Adrenal gland (tissue), 5 donors: ENCODE data around the gene GCGR.

Experiments used
- CTCF ChIP-seq, 6 experiments: fragments of 450-650 bp in 4 of 6; fragments of 200-600 bp in 2 of 6; sonication (generic) in 1 of 6; IDR thresholded peaks; 1 replicate in 5 of 6; 2 replicates in 1 of 6; pipeline versions ENCODE4 v1.5.1 to v1.8.0; 2016 to 2021; ENCODE audit warnings: antibody characterized with exemption in 6 of 6, mild to moderate bottlenecking in 2 of 6, moderate library complexity in 1 of 6
- POLR2A ChIP-seq, 2 donors: fragments of 450-650 bp; IDR thresholded peaks; one replicate each; pipeline ENCODE4 v1.6.1; 2017; ENCODE audit warnings: antibody characterized with exemption in 2 of 2, mild to moderate bottlenecking in 2 of 2, moderate library complexity in 1 of 2
- donor health status: DM: no; HTN: no; CAD: no.

- TF ChIP-seq CTCF (IDR thresholded peaks at IDR 0.05) (no peak), POLR2A (IDR thresholded peaks at IDR 0.05) (no peak)
Observed at GRCh38 chr17:81823820-81824550, 20.0 kb downstream of the GCGR start.
